GM23338 (cell line): ENCODE results near the gene NCOA7. TPM values are rescaled to one million over a fixed set of nuclear protein-coding genes. Genes with fewer than 3 reads are reported as not detected.

Experiments
- ATAC-seq: fragments of 200-7000 bp; cut with Tn5 transposase; 3 replicates; pipeline ENCODE4 v1.9.1; 2020
- DNase-seq: peaks from one replicate; pipeline ENCODE4 v3.0.0-alpha.2; 2015; ENCODE audit warnings: low spot score
- H2AFZ ChIP-seq: fragments of 200-600 bp; sonication (generic); 2 replicates; pipeline ENCODE4 v1.8.0; 2016; ENCODE audit warnings: antibody characterized with exemption, mild to moderate bottlenecking, moderate library complexity
- H3F3A ChIP-seq: fragments of 200-600 bp; sonication (generic); replicated peaks from 2 replicates; pipeline ENCODE4 v1.8.0; 2017; ENCODE audit warnings: antibody characterized with exemption, mixed run types, low read depth
- H3K27ac ChIP-seq: fragments of 200-600 bp; sonication (generic); 2 replicates; pipeline ENCODE4 v1.6.1; 2016; ENCODE audit warnings: low read depth
- H3K27me3 ChIP-seq: fragments of 200-600 bp; sonication (generic); 2 replicates; pipeline ENCODE4 v1.8.0; 2016; ENCODE audit warnings: mild to moderate bottlenecking, mixed run types, moderate library complexity; ENCODE audit not compliant: insufficient read depth
- H3K36me3 ChIP-seq: fragments of 200-600 bp; sonication (generic); 2 replicates; pipeline ENCODE4 v1.8.0; 2016; ENCODE audit warnings: mild to moderate bottlenecking; ENCODE audit not compliant: insufficient read depth
- H3K4me1 ChIP-seq: fragments of 200-600 bp; sonication (generic); 2 replicates; pipeline ENCODE4 v1.8.0; 2016; ENCODE audit warnings: mild to moderate bottlenecking, moderate library complexity; ENCODE audit not compliant: insufficient read depth
- H3K4me2 ChIP-seq: fragments of 200-600 bp; sonication (generic); 2 replicates; pipeline ENCODE4 v1.7.1; 2017; ENCODE audit warnings: mixed run types
- H3K4me3 ChIP-seq: fragments of 200-600 bp; sonication (generic); 2 replicates; pipeline ENCODE4 v1.6.1; 2016; ENCODE audit warnings: mixed run types
- H3K79me2 ChIP-seq: fragments of 200-600 bp; sonication (generic); replicated peaks from 2 replicates; pipeline ENCODE4 v1.8.0; 2017; ENCODE audit warnings: mild to moderate bottlenecking; ENCODE audit not compliant: insufficient read depth
- H3K9me2 ChIP-seq: fragments of 200-600 bp; sonication (generic); 2 replicates; pipeline ENCODE4 v1.8.0; 2017; ENCODE audit not compliant: insufficient read depth
- H4K20me1 ChIP-seq: fragments of 200-600 bp; sonication (generic); replicated peaks from 2 replicates; pipeline ENCODE4 v1.8.0; 2017; ENCODE audit warnings: mild to moderate bottlenecking; ENCODE audit not compliant: insufficient read depth
- H3K27ac Mint-ChIP-seq: 2 replicates; pipeline ENCODE4 v1.8.0; 2020; ENCODE audit warnings: inconsistent platforms, mild to moderate bottlenecking, moderate library complexity, mixed read lengths
- H3K27me3 Mint-ChIP-seq: 3 replicates; pipeline ENCODE4 v1.8.0; 2022; ENCODE audit warnings: low read depth, mild to moderate bottlenecking, moderate library complexity, mixed read lengths, inconsistent platforms; ENCODE audit not compliant: insufficient read depth, poor library complexity
- H3K36me3 Mint-ChIP-seq: 3 replicates; pipeline ENCODE4 v1.8.0; 2021; ENCODE audit warnings: low read depth, mild to moderate bottlenecking, inconsistent platforms, moderate library complexity, mixed read lengths
- H3K4me1 Mint-ChIP-seq: 3 replicates; pipeline ENCODE4 v1.8.0; 2020; ENCODE audit warnings: mild to moderate bottlenecking, inconsistent platforms, mixed read lengths
- H3K4me3 Mint-ChIP-seq: 3 replicates; pipeline ENCODE4 v1.8.0; 2021; ENCODE audit warnings: moderate library complexity, mild to moderate bottlenecking, inconsistent platforms, mixed read lengths
- H3K9me3 Mint-ChIP-seq: 3 replicates; pipeline ENCODE4 v1.8.0; 2020; ENCODE audit warnings: moderate library complexity, mild to moderate bottlenecking, inconsistent platforms, mixed read lengths
- ETS1 ChIP-seq: IDR thresholded peaks from 2 replicates; pipeline ENCODE4 v1.6.1; 2016; ENCODE audit warnings: antibody characterized with exemption
- EZH2 ChIP-seq: fragments of 200-600 bp; sonication (generic); IDR thresholded peaks from one replicate; pipeline ENCODE4 v1.8.0; 2017; ENCODE audit warnings: antibody characterized with exemption, mild to moderate bottlenecking, low read depth; ENCODE audit not compliant: unreplicated experiment
- EZH2phosphoT487 ChIP-seq: fragments of 200-600 bp; sonication (generic); IDR thresholded peaks from one replicate; pipeline ENCODE4 v1.8.1; 2018; ENCODE audit warnings: antibody characterized with exemption; ENCODE audit not compliant: unreplicated experiment
- POLR2AphosphoS5 ChIP-seq: IDR thresholded peaks from 2 replicates; pipeline ENCODE4 v1.6.1; 2016; ENCODE audit warnings: antibody characterized with exemption, low read depth
- STAT1 ChIP-seq: IDR thresholded peaks from one replicate; pipeline ENCODE4 v1.6.1; 2016; ENCODE audit warnings: antibody characterized with exemption; ENCODE audit not compliant: unreplicated experiment
- ZNF114 ChIP-seq: fragments of 250-450 bp; sonication (Bioruptor Pico); IDR thresholded peaks from 2 replicates; pipeline ENCODE4 v1.5.0; 2020; ENCODE audit warnings: mild to moderate bottlenecking, moderate library complexity
- ZNF462 ChIP-seq: fragments of 250-450 bp; sonication (Bioruptor Pico); IDR thresholded peaks from 2 replicates; pipeline ENCODE4 v1.5.0; 2020; ENCODE audit warnings: mild to moderate bottlenecking, moderate library complexity
- polyA plus RNA-seq: library from polyadenylated mRNA; unstranded; fragments of >200 nt; fragmentation: Nextera tagmentation; extraction: Ambion mirVana; gene quantifications from 2 replicates; pipeline ENCODE4 v1.2.1, GENCODE V29; 2016
- total RNA-seq: library from RNA; depleted of rRNA; stranded (reverse); fragments of >200 nt; shearing (Covaris generic); gene quantifications from 2 replicates; pipeline ENCODE4 v1.2.3, GENCODE V29; 2014

The NCOA7 gene
- total and polyA plus RNA-seq, 2 experiments from 2014 or later, result 9.3 to 15.7 TPM

GRCh38 chr6:125792172-125792571 lies 1.4 kb downstream of the NCOA7 start:
- H3K4me3 ChIP-seq, result peak overlapping the region; percentile 85; the same call in 1 of the 2 replicates
- H3K4me1 Mint-ChIP-seq, result peaks cover 23% of the 10 kb centered on the region
- TF ChIP-seq ZNF462 (CRISPR knock-in tag) (no peak), EZH2 (no peak), STAT1 (no peak), ZNF114 (no peak), ETS1 (no peak)
- no peaks in the 10 kb centered on the region for H3K27me3 ChIP-seq
- H3K27ac Mint-ChIP-seq, result no peak overlapping the region
- H3K27me3 Mint-ChIP-seq, result peaks cover 4% of the 10 kb centered on the region
- H2AFZ ChIP-seq, result no peak overlapping the region
- H3K9me2 ChIP-seq, result no peaks in the 10 kb centered on the region
- H4K20me1 ChIP-seq, result no peaks in the 10 kb centered on the region
- H3K36me3 Mint-ChIP-seq, result no peaks in the 10 kb centered on the region
- no peak overlapping the region for H3K27ac ChIP-seq
- peak overlapping the region; percentile 92; the same call in 1 of the 2 replicates for H3K4me2 ChIP-seq
- peaks cover 13% of the 10 kb centered on the region for H3K79me2 ChIP-seq
- no peaks in the 10 kb centered on the region for H3K36me3 ChIP-seq
- H3K9me3 Mint-ChIP-seq, result no peaks in the 10 kb centered on the region
- ATAC-seq (no peak), DNase-seq (no peak)
- peaks cover 19% of the 10 kb centered on the region for H3K4me1 ChIP-seq
- no peak overlapping the region for H3K4me3 Mint-ChIP-seq
- H3F3A ChIP-seq, result peaks cover 7% of the 10 kb centered on the region; the same call in 1 of the 2 replicates

- H3K79me2 ChIP-seq, result peaks cover 13% of the 10 kb centered on the region
- Mint-ChIP-seq H3K9me3 (no peaks in the 10 kb centered on the region), H3K27me3 (peaks cover 4% of the 10 kb centered on the region), H3K4me3 (no peak overlapping the region; the same call in 2 of the 3 replicates), H3K27ac (no peak overlapping the region), H3K36me3 (no peaks in the 10 kb centered on the region), H3K4me1 (peaks cover 19% of the 10 kb centered on the region)
- H3K27me3 ChIP-seq, result no peaks in the 10 kb centered on the region
- no peak overlapping the region for H3K4me2 ChIP-seq
- H2AFZ ChIP-seq, result no peak overlapping the region
- peaks cover 19% of the 10 kb centered on the region for H3K4me1 ChIP-seq
- ATAC-seq, result no peak
- H4K20me1 ChIP-seq, result no peaks in the 10 kb centered on the region
- no peaks in the 10 kb centered on the region for H3K9me2 ChIP-seq
- no peak overlapping the region for H3K4me3 ChIP-seq
- no peak overlapping the region for H3K27ac ChIP-seq
- H3K36me3 ChIP-seq, result no peaks in the 10 kb centered on the region
- DNase-seq, result no peak
- peaks cover 7% of the 10 kb centered on the region; the same call in 1 of the 2 replicates for H3F3A ChIP-seq
- TF ChIP-seq POLR2AphosphoS5 (no peak), EZH2phosphoT487 (no peak), ZNF114 (no peak), STAT1 (no peak)
These were observed 1.9 kb downstream of the NCOA7 start for GRCh38 chr6:125792680-125793079.
